Fibroblast of lung (primary cell): ENCODE data around the gene TNFRSF1A.

Source experiments
- EZH2 ChIP-seq: IDR thresholded peaks from 2 replicates; pipeline ENCODE4 v1.5.1; 2012; ENCODE audit warnings: low read length, control low read depth, mild to moderate bottlenecking; ENCODE audit errors: missing control alignments
- TF ChIP-seq, protein P1 (sequence below), 2 donors: IDR thresholded peaks in 1 of 2; conservative IDR thresholded peaks in 1 of 2; 1 replicate in 1 of 2; 2 replicates in 1 of 2; pipeline ENCODE4 v1.5.1; 2011 to 2012; ENCODE audit warnings: low read length in 2 of 2, control low read depth in 1 of 2, inconsistent platforms in 1 of 2, low read depth in 1 of 2, mild to moderate bottlenecking in 1 of 2

DNA sequence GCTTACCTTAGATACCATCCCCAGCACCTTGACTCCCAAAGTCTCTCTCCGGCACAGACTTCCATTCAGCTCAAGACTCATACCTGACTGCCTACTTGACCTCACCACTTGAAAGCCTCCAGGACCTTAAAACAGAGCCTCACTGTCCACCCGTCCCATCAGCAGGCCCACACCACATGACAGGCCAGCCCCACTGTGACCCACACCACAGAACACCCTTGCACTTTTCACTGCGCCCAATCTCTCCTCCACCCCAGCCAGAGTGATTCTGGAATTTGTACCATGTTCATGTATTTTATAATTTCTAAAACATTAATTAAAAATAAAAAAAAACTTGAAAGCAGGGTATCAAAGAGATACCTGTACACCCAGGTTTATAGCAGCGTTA is 59.4 kb downstream of the TNFRSF1A start:
- TF ChIP-seq, protein P1, sequence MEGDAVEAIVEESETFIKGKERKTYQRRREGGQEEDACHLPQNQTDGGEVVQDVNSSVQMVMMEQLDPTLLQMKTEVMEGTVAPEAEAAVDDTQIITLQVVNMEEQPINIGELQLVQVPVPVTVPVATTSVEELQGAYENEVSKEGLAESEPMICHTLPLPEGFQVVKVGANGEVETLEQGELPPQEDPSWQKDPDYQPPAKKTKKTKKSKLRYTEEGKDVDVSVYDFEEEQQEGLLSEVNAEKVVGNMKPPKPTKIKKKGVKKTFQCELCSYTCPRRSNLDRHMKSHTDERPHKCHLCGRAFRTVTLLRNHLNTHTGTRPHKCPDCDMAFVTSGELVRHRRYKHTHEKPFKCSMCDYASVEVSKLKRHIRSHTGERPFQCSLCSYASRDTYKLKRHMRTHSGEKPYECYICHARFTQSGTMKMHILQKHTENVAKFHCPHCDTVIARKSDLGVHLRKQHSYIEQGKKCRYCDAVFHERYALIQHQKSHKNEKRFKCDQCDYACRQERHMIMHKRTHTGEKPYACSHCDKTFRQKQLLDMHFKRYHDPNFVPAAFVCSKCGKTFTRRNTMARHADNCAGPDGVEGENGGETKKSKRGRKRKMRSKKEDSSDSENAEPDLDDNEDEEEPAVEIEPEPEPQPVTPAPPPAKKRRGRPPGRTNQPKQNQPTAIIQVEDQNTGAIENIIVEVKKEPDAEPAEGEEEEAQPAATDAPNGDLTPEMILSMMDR (conservative IDR thresholded peaks at IDR 0.05 in 1 of 2, IDR thresholded peaks at IDR 0.05 in 1 of 2; ENCODE audit: low read depth in 1 of 2, low read length in 2 of 2) = no peak
- no peak for TF ChIP-seq EZH2
